Esophagus squamous epithelium (tissue), 4 donors: Measurements from ENCODE around the gene NR1D2.

ENCODE experiments used
- CTCF ChIP-seq, 6 experiments: fragments of 450-650 bp in 4 of 6; fragments of 200-600 bp in 2 of 6; sonication (generic) in 2 of 6; IDR thresholded peaks; one replicate each; pipeline ENCODE4 v1.5.1; 2016 to 2019; ENCODE audit warnings: antibody characterized with exemption in 6 of 6, mild to moderate bottlenecking in 4 of 6, moderate library complexity in 4 of 6
- POLR2A ChIP-seq, 4 donors: fragments of 450-650 bp; IDR thresholded peaks; one replicate each; pipeline ENCODE4 v1.6.1; 2017; ENCODE audit warnings: antibody characterized with exemption in 4 of 4, mild to moderate bottlenecking in 4 of 4, moderate library complexity in 3 of 4

GRCh38 chr3:23944861-23945662 is at the start of gene NR1D2:
- TF ChIP-seq CTCF (IDR thresholded peaks at IDR 0.05) (peak in 3 of 6 experiments; percentile 9 to 17 (median 17)), POLR2A (IDR thresholded peaks at IDR 0.05) (peak in 3 of 4 donors; percentile 47 to 95 (median 91))
